Liver (tissue), 9 donors: ENCODE data around the gene APBA1. TPM values are rescaled to one million over a fixed set of nuclear protein-coding genes. Genes with fewer than 3 reads are reported as not detected.

Experiments
- DNase-seq: peaks from one replicate; pipeline ENCODE4 v3.0.0-alpha.2; 2017; ENCODE audit warnings: low spot score
- H3K27ac ChIP-seq, 2 donors: one replicate each; pipeline ENCODE4 v1.7.0; 2013; ENCODE audit warnings: inconsistent platforms in 2 of 2, low read length in 2 of 2, control low read depth in 1 of 2, low read depth in 1 of 2, mild to moderate bottlenecking in 1 of 2
- H3K27me3 ChIP-seq, 4 donors: one replicate each; pipeline versions ENCODE4 v1.6.1 to v1.7.0; 2013; ENCODE audit warnings: low read length in 3 of 4, inconsistent platforms in 1 of 4, mild to moderate bottlenecking in 1 of 4, moderate library complexity in 1 of 4; ENCODE audit not compliant: control insufficient read depth in 4 of 4, insufficient read depth in 4 of 4
- H3K36me3 ChIP-seq, 4 donors: one replicate each; pipeline versions ENCODE4 v1.6.1 to v1.7.0; 2013; ENCODE audit warnings: low read length in 3 of 4, mild to moderate bottlenecking in 3 of 4, low read depth in 1 of 4, moderate library complexity in 1 of 4; ENCODE audit not compliant: control insufficient read depth in 4 of 4, insufficient read depth in 3 of 4
- H3K4me1 ChIP-seq, 4 donors: one replicate each; pipeline versions ENCODE4 v1.6.1 to v1.7.0; 2013; ENCODE audit warnings: low read length in 3 of 4, mild to moderate bottlenecking in 3 of 4, moderate library complexity in 1 of 4; ENCODE audit not compliant: control insufficient read depth in 4 of 4, insufficient read depth in 4 of 4
- H3K4me3 ChIP-seq, 3 donors: one replicate each; pipeline versions ENCODE4 v1.6.1 to v1.7.0; 2013; ENCODE audit warnings: low read length in 3 of 3, control low read depth in 1 of 3, low read depth in 1 of 3, mild to moderate bottlenecking in 1 of 3
- H3K9ac ChIP-seq, 2 donors: one replicate each; pipeline ENCODE4 v1.7.0; 2013; ENCODE audit warnings: low read length in 2 of 2, mild to moderate bottlenecking in 2 of 2, moderate library complexity in 2 of 2, control low read depth in 1 of 2, low read depth in 1 of 2
- H3K9me3 ChIP-seq, 4 donors: one replicate each; pipeline versions ENCODE4 v1.6.1 to v1.7.0; 2013; ENCODE audit warnings: low read length in 3 of 4; ENCODE audit not compliant: control insufficient read depth in 4 of 4
- ATF3 ChIP-seq: IDR thresholded peaks from 2 replicates; pipeline ENCODE4 v1.6.1; 2016; ENCODE audit warnings: antibody characterized with exemption
- CTCF ChIP-seq: fragments of 150-350 bp; IDR thresholded peaks from 2 replicates; pipeline ENCODE4 v1.5.1; 2017; ENCODE audit warnings: improper control_type of control experiment, low read depth, low read length; ENCODE audit not compliant: missing input control
- EGR1 ChIP-seq, 2 donors: IDR thresholded peaks; 2 replicates each; pipeline ENCODE4 v1.6.1; 2016 to 2018; ENCODE audit warnings: antibody characterized with exemption in 2 of 2, low read depth in 2 of 2
- FOXA1 ChIP-seq: IDR thresholded peaks from 2 replicates; pipeline ENCODE4 v1.6.1; 2016; ENCODE audit warnings: antibody characterized with exemption
- FOXA2 ChIP-seq: IDR thresholded peaks from 2 replicates; pipeline ENCODE4 v1.6.1; 2016; ENCODE audit warnings: antibody characterized with exemption
- GABPA ChIP-seq, 2 donors: IDR thresholded peaks in 1 of 2; conservative IDR thresholded peaks in 1 of 2; 2 replicates each; pipeline ENCODE4 v1.6.1; 2016; ENCODE audit warnings: antibody characterized with exemption in 2 of 2, mild to moderate bottlenecking in 1 of 2, moderate library complexity in 1 of 2
- HNF4A ChIP-seq, 2 donors: conservative IDR thresholded peaks; 2 replicates each; pipeline ENCODE4 v1.6.1; 2016; ENCODE audit warnings: antibody characterized with exemption in 2 of 2, mild to moderate bottlenecking in 2 of 2
- HNF4G ChIP-seq: IDR thresholded peaks from 2 replicates; pipeline ENCODE4 v1.6.1; 2016; ENCODE audit warnings: antibody characterized with exemption
- JUND ChIP-seq, 2 donors: IDR thresholded peaks; 2 replicates each; pipeline ENCODE4 v1.6.1; 2016; ENCODE audit warnings: antibody characterized with exemption in 2 of 2
- NR2F2 ChIP-seq: IDR thresholded peaks from 2 replicates; pipeline ENCODE4 v1.6.1; 2016; ENCODE audit warnings: antibody characterized with exemption
- RAD21 ChIP-seq, 2 donors: IDR thresholded peaks; 2 replicates each; pipeline ENCODE4 v1.6.1; 2016; ENCODE audit warnings: antibody characterized with exemption in 2 of 2, mild to moderate bottlenecking in 2 of 2
- REST ChIP-seq: IDR thresholded peaks from 2 replicates; pipeline ENCODE4 v1.6.1; 2016; ENCODE audit warnings: antibody characterized with exemption, mild to moderate bottlenecking
- RXRA ChIP-seq, 2 donors: IDR thresholded peaks; 2 replicates each; pipeline ENCODE4 v1.6.1; 2017 to 2018; ENCODE audit warnings: antibody characterized with exemption in 2 of 2, mild to moderate bottlenecking in 1 of 2
- SP1 ChIP-seq: IDR thresholded peaks from 2 replicates; pipeline ENCODE4 v1.6.1; 2018; ENCODE audit warnings: antibody characterized with exemption, mild to moderate bottlenecking
- TAF1 ChIP-seq: conservative IDR thresholded peaks from 2 replicates; pipeline ENCODE4 v1.6.1; 2016; ENCODE audit warnings: antibody characterized with exemption, mild to moderate bottlenecking
- YY1 ChIP-seq: IDR thresholded peaks from 2 replicates; pipeline ENCODE4 v1.6.1; 2016; ENCODE audit warnings: antibody characterized with exemption, mild to moderate bottlenecking
- WGBS: extraction: QIAGEN DNeasy Blood & Tissue Kit; methylation state at CpG from one replicate; pipeline ENCODE4 v1.1.7; 2013; 5-methylcytosine and 5-hydroxymethylcytosine counted together
- polyA plus RNA-seq, 2 donors: library from polyadenylated mRNA; stranded (reverse) in 1 of 2; unstranded in 1 of 2; fragments of 200-250 nt in 1 of 2; fragments of >200 nt in 1 of 2; fragmentation: Nextera tagmentation in 1 of 2; extraction: Ambion mirVana in 1 of 2; gene quantifications; one replicate each; pipeline versions ENCODE4 v1.2.1 to v1.2.3, GENCODE V29; 2013 to 2015
- total RNA-seq, 2 donors: library from RNA; depleted of rRNA; stranded (reverse); fragments of >200 nt; gene quantifications; one replicate each; pipeline ENCODE4 v1.2.3, GENCODE V29; 2014
- TF ChIP-seq, protein P1 (sequence below): IDR thresholded peaks from 2 replicates; pipeline ENCODE4 v1.6.1; 2016; ENCODE audit warnings: antibody characterized with exemption
- TF ChIP-seq, protein P2 (sequence below): IDR thresholded peaks from 2 replicates; pipeline ENCODE4 v1.6.1; 2016; ENCODE audit warnings: antibody characterized with exemption
- donor health status: healthy.
- donor health status: healthy.
- donor health status: healthy.
- donor health status: healthy.
- donor health status: healthy.

Gene APBA1
- total and polyA plus RNA-seq, 4 donors = 2.8 to 19.0 (median 6.1) TPM

- Histone ChIP-seq H3K27ac (no peak overlapping the region), H3K9ac (no peak overlapping the region), H3K36me3 (no peaks in the 10 kb centered on the region), H3K4me1 (peaks cover 0 to 3% (median 0%) of the 10 kb centered on the region in 4 donors), H3K27me3 (no peaks in the 10 kb centered on the region), H3K4me3 (no peak overlapping the region), H3K9me3 (no peaks in the 10 kb centered on the region)
- TF ChIP-seq REST = no peak
- DNase-seq = no peak
- 73% methylated on average over 2 of the region's 2 CpGs for WGBS
These were observed 78.0 kb downstream of the APBA1 start for GRCh38 chr9:69594180-69594579.

DNA sequence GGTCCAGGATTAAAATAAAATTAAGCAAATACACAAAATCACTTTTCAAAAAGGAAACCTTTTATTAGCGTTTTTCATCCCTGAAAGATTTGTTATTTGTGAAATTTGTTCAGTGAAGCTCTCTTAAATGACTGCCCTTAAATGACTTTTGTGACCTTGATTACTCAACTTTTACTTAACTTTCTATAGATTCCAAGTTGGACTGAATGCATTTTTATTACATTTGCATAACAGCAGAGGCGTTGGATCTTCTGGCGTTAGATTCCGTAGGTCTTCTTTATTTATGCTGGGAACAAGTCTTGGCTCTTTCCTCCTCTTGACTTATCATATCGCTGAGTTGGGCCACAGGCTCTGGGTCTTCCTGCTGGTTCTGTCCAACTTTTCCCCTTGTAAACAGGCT lies 78.4 kb downstream of the APBA1 start:
- Histone ChIP-seq H3K4me1 (peaks cover 0 to 3% (median 0%) of the 10 kb centered on the region in 4 donors), H3K27me3 (no peaks in the 10 kb centered on the region), H3K27ac (no peak overlapping the region), H3K9me3 (no peaks in the 10 kb centered on the region), H3K9ac (no peak overlapping the region), H3K36me3 (no peaks in the 10 kb centered on the region), H3K4me3 (no peak overlapping the region)
- 83% methylated on average over 5 of the region's 5 CpGs for WGBS
- no peak for TF ChIP-seq YY1
- no peak for TF ChIP-seq TAF1
- no peak for TF ChIP-seq RAD21 (IDR thresholded peaks at IDR 0.05)
- TF ChIP-seq SP1 = no peak
- TF ChIP-seq ATF3 = no peak
- TF ChIP-seq RXRA (IDR thresholded peaks at IDR 0.05) = no peak
- TF ChIP-seq REST = no peak
- TF ChIP-seq JUND (IDR thresholded peaks at IDR 0.05) = no peak
- TF ChIP-seq, protein P1, sequence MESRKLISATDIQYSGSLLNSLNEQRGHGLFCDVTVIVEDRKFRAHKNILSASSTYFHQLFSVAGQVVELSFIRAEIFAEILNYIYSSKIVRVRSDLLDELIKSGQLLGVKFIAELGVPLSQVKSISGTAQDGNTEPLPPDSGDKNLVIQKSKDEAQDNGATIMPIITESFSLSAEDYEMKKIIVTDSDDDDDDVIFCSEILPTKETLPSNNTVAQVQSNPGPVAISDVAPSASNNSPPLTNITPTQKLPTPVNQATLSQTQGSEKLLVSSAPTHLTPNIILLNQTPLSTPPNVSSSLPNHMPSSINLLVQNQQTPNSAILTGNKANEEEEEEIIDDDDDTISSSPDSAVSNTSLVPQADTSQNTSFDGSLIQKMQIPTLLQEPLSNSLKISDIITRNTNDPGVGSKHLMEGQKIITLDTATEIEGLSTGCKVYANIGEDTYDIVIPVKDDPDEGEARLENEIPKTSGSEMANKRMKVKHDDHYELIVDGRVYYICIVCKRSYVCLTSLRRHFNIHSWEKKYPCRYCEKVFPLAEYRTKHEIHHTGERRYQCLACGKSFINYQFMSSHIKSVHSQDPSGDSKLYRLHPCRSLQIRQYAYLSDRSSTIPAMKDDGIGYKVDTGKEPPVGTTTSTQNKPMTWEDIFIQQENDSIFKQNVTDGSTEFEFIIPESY = no peak
- TF ChIP-seq NR2F2 = no peak
- TF ChIP-seq, protein P2, sequence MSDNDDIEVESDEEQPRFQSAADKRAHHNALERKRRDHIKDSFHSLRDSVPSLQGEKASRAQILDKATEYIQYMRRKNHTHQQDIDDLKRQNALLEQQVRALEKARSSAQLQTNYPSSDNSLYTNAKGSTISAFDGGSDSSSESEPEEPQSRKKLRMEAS = no peak
- TF ChIP-seq CTCF = no peak
- TF ChIP-seq HNF4G = no peak
- no peak for TF ChIP-seq FOXA2
- no peak for TF ChIP-seq FOXA1
- no peak for TF ChIP-seq GABPA (IDR thresholded peaks at IDR 0.05 in 1 of 2, conservative IDR thresholded peaks at IDR 0.05 in 1 of 2)
- TF ChIP-seq HNF4A (conservative IDR thresholded peaks at IDR 0.05) = no peak
- no peak for TF ChIP-seq EGR1 (IDR thresholded peaks at IDR 0.05; ENCODE audit: low read depth in 2 of 2)
- DNase-seq = no peak
